H9 (cell line): ENCODE results near the gene AOC1. TPM values are rescaled to one million over a fixed set of nuclear protein-coding genes. Genes with fewer than 3 reads are reported as not detected.

Source experiments
- DNase-seq: peaks from one replicate; pipeline ENCODE4 v3.0.0-alpha.2; 2017
- H2AFZ ChIP-seq: one replicate; pipeline ENCODE4 v1.6.1; 2013; ENCODE audit warnings: mild to moderate bottlenecking, low read length, control low read depth, moderate library complexity
- H2AK5ac ChIP-seq: 2 replicates; pipeline ENCODE4 v1.6.1; 2013; ENCODE audit warnings: low read length, control low read depth, mixed read lengths; ENCODE audit not compliant: insufficient read length
- H2BK120ac ChIP-seq: one replicate; pipeline ENCODE4 v1.6.1; 2013; ENCODE audit warnings: low read depth, mild to moderate bottlenecking, low read length, control low read depth, inconsistent platforms; ENCODE audit not compliant: poor library complexity, severe bottlenecking
- H2BK12ac ChIP-seq: 2 replicates; pipeline ENCODE4 v1.6.1; 2013; ENCODE audit warnings: low read length, control low read depth, mixed read lengths, low read depth; ENCODE audit not compliant: insufficient read length
- H2BK15ac ChIP-seq: 2 replicates; pipeline ENCODE4 v1.6.1; 2013; ENCODE audit warnings: low read depth, low read length, control low read depth
- H2BK20ac ChIP-seq: one replicate; pipeline ENCODE4 v1.6.1; 2013; ENCODE audit warnings: low read depth, mild to moderate bottlenecking, low read length, control low read depth, inconsistent platforms; ENCODE audit not compliant: poor library complexity, severe bottlenecking
- H2BK5ac ChIP-seq: 2 replicates; pipeline ENCODE4 v1.6.1; 2013; ENCODE audit warnings: low read length, control low read depth, mixed read lengths; ENCODE audit not compliant: insufficient read length
- H3K14ac ChIP-seq: 2 replicates; pipeline ENCODE4 v1.6.1; 2013; ENCODE audit warnings: low read length, control low read depth; ENCODE audit not compliant: insufficient read depth
- H3K18ac ChIP-seq: 2 replicates; pipeline ENCODE4 v1.6.1; 2013; ENCODE audit warnings: low read depth, mild to moderate bottlenecking, mixed read lengths, low read length, control low read depth; ENCODE audit not compliant: insufficient read length
- H3K23ac ChIP-seq: 2 replicates; pipeline ENCODE4 v1.6.1; 2013; ENCODE audit warnings: low read length, control low read depth, mixed read lengths, low read depth; ENCODE audit not compliant: insufficient read length
- H3K23me2 ChIP-seq: 2 replicates; pipeline ENCODE4 v1.6.1; 2013; ENCODE audit warnings: low read depth, mild to moderate bottlenecking, mixed read lengths, low read length, control low read depth; ENCODE audit not compliant: insufficient read length, poor library complexity, severe bottlenecking
- H3K27ac ChIP-seq: 2 replicates; pipeline ENCODE4 v1.5.1; 2013; ENCODE audit warnings: low read length, control low read depth, mixed read lengths, low read depth; ENCODE audit not compliant: insufficient read length
- H3K27me3 ChIP-seq: 2 replicates; pipeline ENCODE4 v1.6.1; 2013; ENCODE audit warnings: low read length, control low read depth, inconsistent platforms; ENCODE audit not compliant: insufficient read depth
- H3K4ac ChIP-seq: 2 replicates; pipeline ENCODE4 v1.6.1; 2013; ENCODE audit warnings: low read depth, mild to moderate bottlenecking, control low read depth, inconsistent platforms, low read length, moderate library complexity
- H3K4me1 ChIP-seq: 2 replicates; pipeline ENCODE4 v1.6.1; 2013; ENCODE audit warnings: low read length, control low read depth, inconsistent platforms; ENCODE audit not compliant: insufficient read depth
- H3K4me2 ChIP-seq: 2 replicates; pipeline ENCODE4 v1.6.1; 2013; ENCODE audit warnings: low read length, control low read depth, mixed read lengths; ENCODE audit not compliant: insufficient read length, insufficient read depth
- H3K56ac ChIP-seq: 2 replicates; pipeline ENCODE4 v1.6.1; 2013; ENCODE audit warnings: low read depth, mild to moderate bottlenecking, mixed read lengths, low read length, control low read depth; ENCODE audit not compliant: insufficient read length
- H3K79me1 ChIP-seq: 2 replicates; pipeline ENCODE4 v1.6.1; 2013; ENCODE audit warnings: low read depth, mild to moderate bottlenecking, moderate library complexity, low read length, control low read depth, inconsistent platforms; ENCODE audit not compliant: insufficient read depth, poor library complexity, severe bottlenecking
- H3K79me2 ChIP-seq: 2 replicates; pipeline ENCODE4 v1.6.1; 2013; ENCODE audit warnings: low read length, control low read depth, inconsistent platforms; ENCODE audit not compliant: insufficient read depth
- H3K9ac ChIP-seq: 2 replicates; pipeline ENCODE4 v1.6.1; 2013; ENCODE audit warnings: low read length, control low read depth, mixed read lengths; ENCODE audit not compliant: insufficient read length; ENCODE audit errors: extremely low read depth
- H3K9me3 ChIP-seq: one replicate; pipeline ENCODE4 v1.6.1; 2013; ENCODE audit warnings: low read depth, low read length, inconsistent platforms; ENCODE audit not compliant: control insufficient read depth
- H3T11ph ChIP-seq: one replicate; pipeline ENCODE4 v1.6.1; 2013; ENCODE audit warnings: mild to moderate bottlenecking, low read length, control low read depth, inconsistent platforms
- H4K20me1 ChIP-seq: one replicate; pipeline ENCODE4 v1.6.1; 2013; ENCODE audit not compliant: control insufficient read depth, insufficient read length, insufficient read depth
- H4K5ac ChIP-seq: 2 replicates; pipeline ENCODE4 v1.6.1; 2013; ENCODE audit warnings: low read depth, mild to moderate bottlenecking, mixed read lengths, low read length, control low read depth; ENCODE audit not compliant: insufficient read length
- H4K8ac ChIP-seq: replicated peaks from 2 replicates; pipeline ENCODE4 v1.6.1; 2013; ENCODE audit warnings: low read length, control low read depth, mixed read lengths, low read depth; ENCODE audit not compliant: insufficient read length
- H4K91ac ChIP-seq: 2 replicates; pipeline ENCODE4 v1.6.1; 2013; ENCODE audit warnings: low read depth, mild to moderate bottlenecking, moderate library complexity, mixed read lengths, low read length, control low read depth; ENCODE audit not compliant: insufficient read length
- H3K27ac Mint-ChIP-seq, 3 experiments: 2 replicates in 2 of 3; 3 replicates in 1 of 3; pipeline ENCODE4 v1.8.0; 2020 to 2021; ENCODE audit warnings: mixed read lengths in 3 of 3, mild to moderate bottlenecking in 1 of 3, moderate library complexity in 1 of 3
- H3K27me3 Mint-ChIP-seq: 2 replicates; pipeline ENCODE4 v1.8.0; 2021; ENCODE audit warnings: low read depth, mild to moderate bottlenecking, moderate library complexity, mixed read lengths
- H3K36me3 Mint-ChIP-seq, 3 experiments: 2 replicates in 2 of 3; 3 replicates in 1 of 3; pipeline ENCODE4 v1.8.0; 2020 to 2021; ENCODE audit warnings: low read depth in 3 of 3, mixed read lengths in 3 of 3; ENCODE audit not compliant: insufficient read depth in 1 of 3
- H3K4me1 Mint-ChIP-seq, 2 experiments: 2 replicates each; pipeline ENCODE4 v1.8.0; 2020; ENCODE audit warnings: mixed read lengths in 2 of 2
- H3K4me3 Mint-ChIP-seq, 2 experiments: 2 replicates in 1 of 2; 3 replicates in 1 of 2; pipeline ENCODE4 v1.8.0; 2020 to 2021; ENCODE audit warnings: mild to moderate bottlenecking in 2 of 2, mixed read lengths in 2 of 2, moderate library complexity in 1 of 2
- H3K9me3 Mint-ChIP-seq, 2 experiments: 2 replicates in 1 of 2; 3 replicates in 1 of 2; pipeline ENCODE4 v1.8.0; 2020; ENCODE audit warnings: mild to moderate bottlenecking in 2 of 2, mixed read lengths in 2 of 2, moderate library complexity in 1 of 2
- CTCF ChIP-seq: fragments of 200-600 bp; sonication (generic); conservative IDR thresholded peaks from 3 replicates; pipeline ENCODE4 v1.8.0; 2021; ENCODE audit warnings: antibody characterized with exemption, mild to moderate bottlenecking
- total RNA-seq: library from RNA; stranded (reverse); gene quantifications from 2 replicates; pipeline ENCODE4 v1.2.1, GENCODE V29; 2021

AOC1 gene
- total RNA-seq, 1 experiment from 2014 or later, result 0.28 TPM

- H3K36me3 Mint-ChIP-seq, result peaks cover 0 to 14% (median 7%) of the 10 kb centered on the region in 3 experiments; a peak in 3 of 7 replicates
- H3K27ac Mint-ChIP-seq, result no peak overlapping the region
- H3K18ac ChIP-seq, result no peak overlapping the region
- H3K79me1 ChIP-seq, result no peaks in the 10 kb centered on the region
- peaks cover 14 to 17% of the 10 kb centered on the region in 2 experiments for H3K9me3 Mint-ChIP-seq
- H3K4ac ChIP-seq, result no peak overlapping the region
- no peak overlapping the region for H2AK5ac ChIP-seq
- H2BK5ac ChIP-seq, result no peak overlapping the region
- no peak overlapping the region for H2AFZ ChIP-seq
- H4K20me1 ChIP-seq, result no peaks in the 10 kb centered on the region
- H3K4me3 Mint-ChIP-seq, result no peak overlapping the region
- H3K14ac ChIP-seq, result no peak overlapping the region
- H3K27ac ChIP-seq, result no peak overlapping the region
- no peak overlapping the region for H2BK12ac ChIP-seq
- peaks cover 78% of the 10 kb centered on the region for H3K27me3 Mint-ChIP-seq
- H2BK15ac ChIP-seq, result no peak overlapping the region
- no peak overlapping the region for H3K9ac ChIP-seq
- H3K4me1 ChIP-seq, result no peaks in the 10 kb centered on the region
- DNase-seq, result no peak
- no peak overlapping the region for H2BK120ac ChIP-seq
- H2BK20ac ChIP-seq, result no peak overlapping the region
- no peak overlapping the region for H4K5ac ChIP-seq
- no peak for TF ChIP-seq CTCF
- no peak overlapping the region for H3K56ac ChIP-seq
- no peak overlapping the region for H3K23ac ChIP-seq
- peaks cover 0 to 13% of the 10 kb centered on the region in 2 experiments; a peak in 2 of 4 replicates for H3K4me1 Mint-ChIP-seq
- no peaks in the 10 kb centered on the region for H3K79me2 ChIP-seq
- H4K8ac ChIP-seq, result no peak overlapping the region
- H3K9me3 ChIP-seq, result no peaks in the 10 kb centered on the region
- H3K4me2 ChIP-seq, result no peak overlapping the region
- peaks cover 16% of the 10 kb centered on the region; the same call in 1 of the 2 replicates for H3K27me3 ChIP-seq
- no peak overlapping the region for H3T11ph ChIP-seq
- H4K91ac ChIP-seq, result no peak overlapping the region
- H3K23me2 ChIP-seq, result peaks cover 2% of the 10 kb centered on the region
Observed at GRCh38 chr7:150805864-150806263, 46.5 kb upstream of the AOC1 start.
